Ammon's horn (tissue), 1 donor: ENCODE measurements around the gene NTMT1.
"Not testable (repeated sequence)": the region's sequence is repeated elsewhere in the genome, so short reads cannot be mapped to it uniquely, and the experiment has no call there.

Experiments
- DNase-seq: peaks from one replicate; pipeline ENCODE4 v3.0.0-alpha.2; 2016; ENCODE audit warnings: low spot score

Gene NTMT1

GRCh38 chr9:129626079-129626624, at the start of gene NTMT1:
Gene NTMT1 (plus strand): TSS chr9:129626163. CDS start chr9:129632704, 6,541 bp downstream.
- DNase-seq: peak; percentile 95

- DNase-seq: no peak
These were observed 49.1 kb upstream of the NTMT1 start for GRCh38 chr9:129576546-129577543.

- no peak for DNase-seq
These were observed 46.7 kb upstream of the NTMT1 start for GRCh38 chr9:129579294-129579693.

GRCh38 chr9:129580211-129580915, 45.6 kb upstream of the NTMT1 start:
- no peak for DNase-seq

GRCh38 chr9:129581505-129582189, 44.3 kb upstream of the NTMT1 start:
- DNase-seq: no peak

- DNase-seq: no peak
These were observed 43.1 kb upstream of the NTMT1 start for GRCh38 chr9:129582855-129583254.

- DNase-seq: no peak
These were observed 42.5 kb upstream of the NTMT1 start for GRCh38 chr9:129583308-129584038.

- peak; percentile 84 for DNase-seq
These were observed 41.8 kb upstream of the NTMT1 start for GRCh38 chr9:129584136-129584535.

GRCh38 chr9:129585352-129585751, 40.6 kb upstream of the NTMT1 start:
- DNase-seq: no peak

- DNase-seq: no peak
These were observed 39.7 kb upstream of the NTMT1 start for GRCh38 chr9:129586245-129586644.

- DNase-seq: no peak
These were observed 39.3 kb upstream of the NTMT1 start for GRCh38 chr9:129586685-129587084.

- DNase-seq: no peak
These were observed 38.3 kb upstream of the NTMT1 start for GRCh38 chr9:129587487-129588262.

- no peak for DNase-seq
These were observed 35.5 kb upstream of the NTMT1 start for GRCh38 chr9:129590466-129590865.

GRCh38 chr9:129591916-129592315, 34.0 kb upstream of the NTMT1 start:
- no peak for DNase-seq

- DNase-seq: not testable (repeated sequence)
These were observed 33.2 kb upstream of the NTMT1 start for GRCh38 chr9:129592790-129593189.

- no peak for DNase-seq
These were observed 31.3 kb upstream of the NTMT1 start for GRCh38 chr9:129594632-129595031.

- no peak for DNase-seq
These were observed 30.6 kb upstream of the NTMT1 start for GRCh38 chr9:129595311-129595741.

- no peak for DNase-seq
These were observed 29.9 kb upstream of the NTMT1 start for GRCh38 chr9:129595903-129596540.

GRCh38 chr9:129596541-129597331, 29.2 kb upstream of the NTMT1 start:
- no peak for DNase-seq
